ENCODE measurements around the gene SMURF2.

The SMURF2 gene

DNA sequence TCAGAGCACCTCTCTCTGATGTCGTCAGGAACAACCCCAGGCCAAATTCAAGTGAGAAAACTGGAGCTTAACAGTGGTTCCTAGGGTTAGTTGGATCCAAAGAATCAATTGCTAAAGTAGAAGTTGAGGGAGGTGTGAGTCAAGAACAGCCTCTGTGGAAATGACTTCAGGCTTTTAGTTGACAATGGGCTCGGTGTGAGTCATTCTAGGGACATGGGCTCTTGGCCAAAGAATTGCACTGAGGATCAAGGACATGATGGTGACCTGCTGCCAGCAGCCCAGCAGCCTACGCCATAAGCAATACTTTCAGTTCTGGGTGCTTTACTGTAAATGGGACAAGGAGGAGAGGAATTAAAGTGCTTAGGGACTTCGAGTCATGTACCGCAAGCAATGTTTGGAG is 32.1 kb upstream of the SMURF2 start:
- ChIA-PET CTCF (no interaction called here), POLR2A (no interaction called here)
- DNase-seq (ENCODE audit: extremely low spot score) = no peak
- TF ChIP-seq NFRKB (IDR thresholded peaks at IDR 0.05) = no peak
- no peak for TF ChIP-seq FOXK2 (IDR thresholded peaks at IDR 0.05)
- TF ChIP-seq ARNT (IDR thresholded peaks at IDR 0.05) = no peak
- no peak for TF ChIP-seq CTBP1 (IDR thresholded peaks at IDR 0.05; ENCODE audit: borderline replicate concordance)
- no peak for TF ChIP-seq FOXM1 (IDR thresholded peaks at IDR 0.05; ENCODE audit: borderline replicate concordance)
- TF ChIP-seq ELF4 (IDR thresholded peaks at IDR 0.05) = no peak
- no peak for TF ChIP-seq HDGF (IDR thresholded peaks at IDR 0.05; ENCODE audit: borderline replicate concordance)
- TF ChIP-seq TARDBP (IDR thresholded peaks at IDR 0.05) = no peak
- no peak for TF ChIP-seq SP1 (IDR thresholded peaks at IDR 0.05)
- no peak for TF ChIP-seq L3MBTL2 (conservative IDR thresholded peaks at IDR 0.05)
- no peak for TF ChIP-seq ZNF384 (IDR thresholded peaks at IDR 0.05)

DNA sequence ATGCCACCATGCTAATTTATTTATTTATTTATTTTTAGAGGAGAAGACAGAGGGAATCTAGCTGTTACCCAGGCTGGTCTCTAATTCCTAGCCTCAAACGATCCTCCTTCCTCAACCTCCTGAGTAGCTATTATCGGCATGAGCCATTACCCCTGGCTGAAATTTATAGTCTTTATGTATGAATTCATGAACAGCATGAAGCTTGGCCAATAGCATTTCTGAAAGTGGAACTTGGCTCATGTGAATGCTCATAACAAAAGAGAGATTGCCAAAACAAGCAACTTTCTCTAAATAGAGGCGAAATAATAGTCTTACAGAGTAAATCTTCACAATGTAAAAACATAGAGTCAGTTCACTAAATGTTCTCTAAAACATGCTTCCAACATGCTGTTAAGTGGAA is 30.1 kb upstream of the SMURF2 start:
- TF ChIP-seq LEF1 (IDR thresholded peaks at IDR 0.05; ENCODE audit: borderline replicate concordance) (no peak), SP1 (IDR thresholded peaks at IDR 0.05) (no peak), CTBP1 (IDR thresholded peaks at IDR 0.05; ENCODE audit: borderline replicate concordance) (no peak), SUZ12 (IDR thresholded peaks at IDR 0.05) (no peak), FOXA1 (IDR thresholded peaks at IDR 0.05) (no peak), FOXK2 (IDR thresholded peaks at IDR 0.05) (no peak)
- ChIA-PET POLR2A (no interaction called here), CTCF (no interaction called here)
- no peak for DNase-seq (ENCODE audit: extremely low spot score)

DNA sequence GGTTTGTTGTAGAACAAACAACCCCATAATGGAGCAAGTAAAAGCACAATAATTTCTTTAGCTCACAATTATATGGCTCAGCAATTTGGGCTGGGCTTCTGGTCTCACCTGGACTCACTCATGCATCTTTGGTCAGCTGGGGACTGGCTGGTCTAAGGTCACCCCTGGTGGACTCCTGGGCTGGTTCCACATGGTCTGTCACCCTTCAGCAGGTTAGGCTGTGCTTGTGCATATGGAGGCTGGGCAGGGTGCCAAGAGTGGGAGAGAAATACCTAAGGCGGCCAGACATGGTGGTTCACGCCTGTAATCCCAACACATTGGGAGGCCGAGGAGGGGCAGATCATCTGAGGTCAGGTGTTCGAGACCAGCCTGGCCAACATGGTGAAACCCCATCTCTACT is 27.0 kb upstream of the SMURF2 start:
- DNase-seq (ENCODE audit: extremely low spot score) = no peak
- TF ChIP-seq NFRKB (IDR thresholded peaks at IDR 0.05) (no peak), ELF4 (IDR thresholded peaks at IDR 0.05) (no peak), HDGF (IDR thresholded peaks at IDR 0.05; ENCODE audit: borderline replicate concordance) (no peak), BHLHE40 (IDR thresholded peaks at IDR 0.05; ENCODE audit: borderline replicate concordance) (no peak), ZNF384 (IDR thresholded peaks at IDR 0.05) (no peak), SP1 (IDR thresholded peaks at IDR 0.05) (no peak), TARDBP (IDR thresholded peaks at IDR 0.05) (no peak), LEF1 (IDR thresholded peaks at IDR 0.05; ENCODE audit: borderline replicate concordance) (no peak), FOXK2 (IDR thresholded peaks at IDR 0.05) (no peak), ARNT (IDR thresholded peaks at IDR 0.05) (no peak), FOXM1 (IDR thresholded peaks at IDR 0.05; ENCODE audit: borderline replicate concordance) (no peak), L3MBTL2 (conservative IDR thresholded peaks at IDR 0.05) (no peak)
- ChIA-PET POLR2A (interaction anchor here (1.8 kb wide), 1 partner anchor 27 kb away, joined by 5 read pairs; the partner anchor contains the start of gene SMURF2), CTCF (interaction anchor here (0.5 kb wide), 1 partner anchor 221 kb away, joined by 3 read pairs; no protein-coding TSS in a partner anchor)

DNA sequence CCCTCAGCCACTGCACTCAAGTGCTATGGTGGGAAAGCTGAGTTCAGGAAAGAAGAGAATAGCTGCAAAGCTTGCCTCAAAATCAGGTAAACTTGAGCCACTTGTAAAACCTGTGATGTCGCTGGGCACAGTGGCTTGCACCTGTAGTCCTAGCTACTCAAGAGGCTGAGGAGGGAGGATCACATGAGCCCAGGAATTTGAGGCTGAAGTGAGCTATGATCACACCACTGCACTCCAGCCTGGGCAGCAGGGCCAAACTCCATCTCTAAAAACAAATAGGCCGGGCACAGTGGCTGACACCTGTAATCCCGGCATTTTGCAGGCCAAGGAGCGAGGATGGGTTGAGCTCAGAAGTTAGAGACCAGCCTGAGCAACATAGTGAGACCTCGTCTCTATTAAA is 26.4 kb upstream of the SMURF2 start:
- no peak for TF ChIP-seq BHLHE40 (IDR thresholded peaks at IDR 0.05; ENCODE audit: borderline replicate concordance)
- TF ChIP-seq, protein P1, sequence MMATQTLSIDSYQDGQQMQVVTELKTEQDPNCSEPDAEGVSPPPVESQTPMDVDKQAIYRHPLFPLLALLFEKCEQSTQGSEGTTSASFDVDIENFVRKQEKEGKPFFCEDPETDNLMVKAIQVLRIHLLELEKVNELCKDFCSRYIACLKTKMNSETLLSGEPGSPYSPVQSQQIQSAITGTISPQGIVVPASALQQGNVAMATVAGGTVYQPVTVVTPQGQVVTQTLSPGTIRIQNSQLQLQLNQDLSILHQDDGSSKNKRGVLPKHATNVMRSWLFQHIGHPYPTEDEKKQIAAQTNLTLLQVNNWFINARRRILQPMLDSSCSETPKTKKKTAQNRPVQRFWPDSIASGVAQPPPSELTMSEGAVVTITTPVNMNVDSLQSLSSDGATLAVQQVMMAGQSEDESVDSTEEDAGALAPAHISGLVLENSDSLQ (IDR thresholded peaks at IDR 0.05) = no peak
- TF ChIP-seq FOXM1 (IDR thresholded peaks at IDR 0.05; ENCODE audit: borderline replicate concordance) = no peak

DNA sequence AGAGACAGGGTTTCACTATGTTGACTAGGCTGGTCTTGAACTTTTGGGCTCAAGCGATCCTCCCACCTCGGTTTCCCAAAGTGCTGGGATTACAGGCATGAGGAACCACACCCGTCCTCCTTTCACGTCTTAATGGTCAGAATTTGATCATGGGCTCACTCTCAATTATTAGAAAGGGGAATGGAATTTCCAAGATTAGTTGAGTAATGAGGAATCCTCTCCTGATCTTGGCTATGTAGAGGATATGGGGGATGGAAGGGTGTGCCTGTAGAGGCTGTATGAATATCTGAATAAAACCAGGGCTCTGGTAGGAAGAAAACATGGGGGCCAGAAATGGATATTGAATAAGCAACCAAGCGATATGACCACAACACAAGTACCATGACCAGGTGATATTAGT is 25.9 kb upstream of the SMURF2 start:
- CTCF ChIA-PET = no interaction called here
- no peak for DNase-seq (ENCODE audit: extremely low spot score)
- TF ChIP-seq HDGF (IDR thresholded peaks at IDR 0.05; ENCODE audit: borderline replicate concordance) = no peak
- TF ChIP-seq NFRKB (IDR thresholded peaks at IDR 0.05) = no peak
- TF ChIP-seq BHLHE40 (IDR thresholded peaks at IDR 0.05; ENCODE audit: borderline replicate concordance) = no peak
- no peak for TF ChIP-seq L3MBTL2 (conservative IDR thresholded peaks at IDR 0.05)
- no peak for TF ChIP-seq SP1 (IDR thresholded peaks at IDR 0.05)
- no peak for TF ChIP-seq FOXK2 (IDR thresholded peaks at IDR 0.05)
- no peak for TF ChIP-seq TARDBP (IDR thresholded peaks at IDR 0.05)
- no peak for TF ChIP-seq SUZ12 (IDR thresholded peaks at IDR 0.05)
- no peak for TF ChIP-seq ZNF384 (IDR thresholded peaks at IDR 0.05)
- TF ChIP-seq FOXM1 (IDR thresholded peaks at IDR 0.05; ENCODE audit: borderline replicate concordance) = no peak
- no peak for TF ChIP-seq ELF4 (IDR thresholded peaks at IDR 0.05)
- TF ChIP-seq ARNT (IDR thresholded peaks at IDR 0.05) = no peak
- no peak for TF ChIP-seq FOXA1 (IDR thresholded peaks at IDR 0.05)
- TF ChIP-seq CTBP1 (IDR thresholded peaks at IDR 0.05; ENCODE audit: borderline replicate concordance) = no peak
- TF ChIP-seq, protein P1 (IDR thresholded peaks at IDR 0.05) = no peak
- no peak for TF ChIP-seq LEF1 (IDR thresholded peaks at IDR 0.05; ENCODE audit: borderline replicate concordance)
- POLR2A ChIA-PET = interaction anchor here (1.8 kb wide), 1 partner anchor 26 kb away, joined by 5 read pairs; the partner anchor contains the start of gene SMURF2

More for the DNA sequence above, 26.4 kb upstream of the SMURF2 start:
- ChIA-PET CTCF (interaction anchor here (0.5 kb wide), 1 partner anchor 220 kb away, joined by 3 read pairs; no protein-coding TSS in a partner anchor), POLR2A (interaction anchor here (1.8 kb wide), 1 partner anchor 27 kb away, joined by 5 read pairs; the partner anchor contains the start of gene SMURF2)
- DNase-seq (ENCODE audit: extremely low spot score) = no peak

DNA sequence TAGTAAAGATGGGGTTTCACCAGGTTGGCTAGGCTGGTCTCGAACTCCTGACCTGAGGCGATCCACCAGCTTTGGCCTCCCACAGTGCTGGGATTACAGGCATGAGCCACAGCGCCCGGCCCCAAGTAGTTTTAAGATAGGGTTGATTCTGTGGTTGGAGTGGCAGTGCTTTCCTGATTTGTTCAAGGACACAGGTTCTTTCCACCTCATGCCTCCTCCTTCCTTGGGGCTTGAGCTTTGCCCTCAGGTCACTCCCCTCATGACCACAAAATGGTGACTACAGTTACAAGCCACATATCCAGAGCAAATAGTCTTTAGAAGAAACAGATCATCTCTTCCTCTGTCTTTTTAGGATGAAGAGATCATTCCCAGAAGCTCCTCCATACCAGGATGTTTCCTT is 25.3 kb upstream of the SMURF2 start:
- DNase-seq (ENCODE audit: extremely low spot score) = no peak
- ChIA-PET CTCF (no interaction called here), POLR2A (no interaction called here)
- TF ChIP-seq SP1 (IDR thresholded peaks at IDR 0.05) (no peak), ZNF384 (IDR thresholded peaks at IDR 0.05) (no peak), FOXM1 (IDR thresholded peaks at IDR 0.05; ENCODE audit: borderline replicate concordance) (no peak), HDGF (IDR thresholded peaks at IDR 0.05; ENCODE audit: borderline replicate concordance) (no peak), LEF1 (IDR thresholded peaks at IDR 0.05; ENCODE audit: borderline replicate concordance) (no peak), CTBP1 (IDR thresholded peaks at IDR 0.05; ENCODE audit: borderline replicate concordance) (no peak), FOXK2 (IDR thresholded peaks at IDR 0.05) (no peak), L3MBTL2 (conservative IDR thresholded peaks at IDR 0.05) (no peak), ELF4 (IDR thresholded peaks at IDR 0.05) (no peak), FOXA1 (IDR thresholded peaks at IDR 0.05) (no peak), NFRKB (IDR thresholded peaks at IDR 0.05) (no peak)
- TF ChIP-seq, protein P1 (IDR thresholded peaks at IDR 0.05) = no peak
